Naive thymus-derived CD4-positive, alpha-beta T cell (primary cell): ENCODE results near the gene TMCO6. TPM values are rescaled to one million over a fixed set of nuclear protein-coding genes. Genes with fewer than 3 reads are reported as not detected.
"Not testable (repeated sequence)": the region's sequence is repeated elsewhere in the genome, so short reads cannot be mapped to it uniquely, and the experiment has no call there.

ENCODE experiments used
- ATAC-seq: fragments of 150-1000 bp; cut with Tn5 transposase; 2 replicates; pipeline ENCODE4 v1.10.0; 2021; ENCODE audit warnings: mild to moderate bottlenecking, moderate library complexity
- CTCF ChIA-PET: fragments of 350-600 bp; sonication (Branson Sonifier 250); formaldehyde crosslinking; loops from one replicate; lab custom pipeline; 2021; ENCODE audit warnings: antibody characterized with exemption; lab: Charles Lee
- POLR2A ChIA-PET: fragments of 350-600 bp; sonication (Branson Sonifier 250); formaldehyde crosslinking; loops from one replicate; lab custom pipeline; 2021; ENCODE audit warnings: antibody characterized with exemption, inconsistent platforms; lab: Charles Lee
- DNase-seq, 9 donors: peaks; one replicate each; pipeline versions ENCODE4 v3.0.0 to v3.0.0-alpha.2; 2020 to 2022; ENCODE audit warnings: mixed read lengths in 1 of 9
- H3K27ac ChIP-seq: one replicate; pipeline ENCODE4 v1.7.0; 2013; ENCODE audit warnings: mild to moderate bottlenecking, low read depth, low read length, moderate library complexity
- H3K27me3 ChIP-seq, 2 donors: one replicate each; pipeline ENCODE4 v1.7.0; 2013; ENCODE audit warnings: low read length in 2 of 2, mild to moderate bottlenecking in 2 of 2, moderate library complexity in 2 of 2; ENCODE audit not compliant: control insufficient read depth in 2 of 2, insufficient read depth in 2 of 2
- H3K36me3 ChIP-seq, 3 experiments: 1 replicate in 2 of 3; 2 replicates in 1 of 3; pipeline ENCODE4 v1.7.0; 2013; ENCODE audit warnings: low read length in 3 of 3, mild to moderate bottlenecking in 3 of 3, moderate library complexity in 1 of 3; ENCODE audit not compliant: insufficient read depth in 3 of 3, control insufficient read depth in 2 of 3
- H3K4me1 ChIP-seq, 2 donors: one replicate each; pipeline ENCODE4 v1.7.0; 2013; ENCODE audit warnings: low read length in 2 of 2, mild to moderate bottlenecking in 2 of 2, moderate library complexity in 1 of 2; ENCODE audit not compliant: control insufficient read depth in 2 of 2, insufficient read depth in 2 of 2
- H3K4me3 ChIP-seq: 2 replicates; pipeline ENCODE4 v1.7.0; 2013; ENCODE audit warnings: mild to moderate bottlenecking, low read length
- H3K9me3 ChIP-seq, 3 experiments: 1 replicate in 2 of 3; 2 replicates in 1 of 3; pipeline ENCODE4 v1.7.0; 2013; ENCODE audit warnings: low read length in 3 of 3; ENCODE audit not compliant: control insufficient read depth in 2 of 3
- H3K27ac Mint-ChIP-seq, 9 donors: one replicate each; pipeline ENCODE4 v1.8.0; 2020 to 2022; ENCODE audit warnings: mixed read lengths in 9 of 9, mild to moderate bottlenecking in 8 of 9, moderate library complexity in 5 of 9, inconsistent platforms in 2 of 9
- H3K27me3 Mint-ChIP-seq, 5 donors: one replicate each; pipeline ENCODE4 v1.8.0; 2021 to 2022; ENCODE audit warnings: mixed read lengths in 5 of 5, mild to moderate bottlenecking in 1 of 5
- H3K36me3 Mint-ChIP-seq, 5 donors: one replicate each; pipeline ENCODE4 v1.8.0; 2020 to 2022; ENCODE audit warnings: mixed read lengths in 5 of 5, mild to moderate bottlenecking in 3 of 5, inconsistent platforms in 1 of 5
- H3K4me1 Mint-ChIP-seq, 7 donors: one replicate each; pipeline ENCODE4 v1.8.0; 2020 to 2022; ENCODE audit warnings: mixed read lengths in 7 of 7, mild to moderate bottlenecking in 3 of 7, inconsistent platforms in 1 of 7
- H3K4me3 Mint-ChIP-seq, 10 donors: one replicate each; pipeline ENCODE4 v1.8.0; 2020 to 2022; ENCODE audit warnings: mild to moderate bottlenecking in 10 of 10, mixed read lengths in 10 of 10, moderate library complexity in 6 of 10, inconsistent platforms in 2 of 10
- H3K9me3 Mint-ChIP-seq, 11 donors: one replicate each; pipeline ENCODE4 v1.8.0; 2020 to 2022; ENCODE audit warnings: mixed read lengths in 11 of 11, mild to moderate bottlenecking in 4 of 11, inconsistent platforms in 1 of 11, moderate library complexity in 1 of 11
- intact Hi-C, 2 donors: fragments of 100-400 bp; cut with micrococcal nuclease; formaldehyde crosslinking; loops; one replicate each; pipeline ENCODE4 v1.15.1; 2023
- polyA plus RNA-seq, 2 donors: library from polyadenylated mRNA; unstranded; fragments of 300-500 nt; fragmentation: Illumina TruSeq; gene quantifications; one replicate each; pipeline ENCODE4 v1.2.3, GENCODE V29; 2021
- total RNA-seq, 6 experiments: library from RNA in 5 of 6; stranded (reverse) in 5 of 6; gene quantifications; 1 replicate in 5 of 6; 2 replicates in 1 of 6; pipeline ENCODE4 v1.2.3 and lab custom pipeline; 2021 to 2026

TMCO6 gene
- total and polyA plus RNA-seq, 7 experiments from 2014 or later = 17.1 to 55.3 (median 24.6) TPM

- H3K36me3 ChIP-seq = no peaks in the 10 kb centered on the region
- Mint-ChIP-seq H3K4me1 (peaks cover 0 to 17% (median 12%) of the 10 kb centered on the region in 7 donors), H3K27ac (no peak overlapping the region), H3K36me3 (peaks cover 0 to 6% (median 0%) of the 10 kb centered on the region in 5 donors), H3K27me3 (peaks cover 0 to 14% (median 4%) of the 10 kb centered on the region in 5 donors), H3K4me3 (no peak overlapping the region), H3K9me3 (peaks cover 0 to 1% (median 0%) of the 10 kb centered on the region in 11 donors)
- H3K4me1 ChIP-seq = no peaks in the 10 kb centered on the region
- ATAC-seq = peak; percentile 7
- H3K9me3 ChIP-seq = no peaks in the 10 kb centered on the region
- H3K27me3 ChIP-seq = no peaks in the 10 kb centered on the region
- POLR2A ChIA-PET = no interaction called here
- no peak for DNase-seq
- intact Hi-C loops = no loop called here
- CTCF ChIA-PET = no interaction called here
- no peak overlapping the region for H3K27ac ChIP-seq
- no peak overlapping the region for H3K4me3 ChIP-seq
Observed at GRCh38 chr5:140607031-140607430, 32.2 kb upstream of the TMCO6 start.

GRCh38 chr5:140608722-140609121, 30.5 kb upstream of the TMCO6 start:
- DNase-seq = no peak
- no peak for ATAC-seq
- Mint-ChIP-seq H3K9me3 (no peaks in the 10 kb centered on the region), H3K36me3 (peaks cover 0 to 6% (median 0%) of the 10 kb centered on the region in 5 donors), H3K4me3 (no peak overlapping the region), H3K4me1 (peaks cover 6 to 25% (median 18%) of the 10 kb centered on the region in 7 donors), H3K27me3 (peaks cover 6 to 17% (median 9%) of the 10 kb centered on the region in 5 donors), H3K27ac (no peak overlapping the region)
- no peaks in the 10 kb centered on the region for H3K4me1 ChIP-seq
- H3K9me3 ChIP-seq = no peaks in the 10 kb centered on the region
- POLR2A ChIA-PET = no interaction called here
- no peak overlapping the region for H3K27ac ChIP-seq
- no peak overlapping the region for H3K4me3 ChIP-seq
- H3K27me3 ChIP-seq = no peaks in the 10 kb centered on the region
- intact Hi-C loops = no loop called here
- no peaks in the 10 kb centered on the region for H3K36me3 ChIP-seq
- CTCF ChIA-PET = no interaction called here

- H3K4me3 ChIP-seq = no peak overlapping the region
- no peaks in the 10 kb centered on the region for H3K36me3 ChIP-seq
- CTCF ChIA-PET = no interaction called here
- H3K27me3 ChIP-seq = no peaks in the 10 kb centered on the region
- POLR2A ChIA-PET = no interaction called here
- no peaks in the 10 kb centered on the region for H3K9me3 ChIP-seq
- intact Hi-C loops = no loop called here
- H3K9me3 Mint-ChIP-seq = no peaks in the 10 kb centered on the region
- peaks cover 6 to 25% (median 18%) of the 10 kb centered on the region in 7 donors for H3K4me1 Mint-ChIP-seq
- H3K4me1 ChIP-seq = no peaks in the 10 kb centered on the region
- ATAC-seq = peak; percentile 59
- peaks cover 6 to 17% (median 9%) of the 10 kb centered on the region in 5 donors for H3K27me3 Mint-ChIP-seq
- no peak overlapping the region for H3K27ac ChIP-seq
- H3K4me3 Mint-ChIP-seq = no peak overlapping the region
- DNase-seq = no peak
- H3K27ac Mint-ChIP-seq = no peak overlapping the region
- peaks cover 0 to 6% (median 0%) of the 10 kb centered on the region in 5 donors for H3K36me3 Mint-ChIP-seq
Observed at GRCh38 chr5:140609126-140609525, 30.1 kb upstream of the TMCO6 start.

GRCh38 chr5:140611020-140611521, 28.2 kb upstream of the TMCO6 start:
- CTCF ChIA-PET = no interaction called here
- Histone ChIP-seq H3K27me3 (no peaks in the 10 kb centered on the region), H3K27ac (no peak overlapping the region), H3K9me3 (no peaks in the 10 kb centered on the region), H3K4me3 (no peak overlapping the region), H3K4me1 (no peaks in the 10 kb centered on the region), H3K36me3 (no peaks in the 10 kb centered on the region)
- ATAC-seq = no peak
- peaks cover 6 to 25% (median 18%) of the 10 kb centered on the region in 7 donors for H3K4me1 Mint-ChIP-seq
- H3K4me3 Mint-ChIP-seq = no peak overlapping the region
- H3K27ac Mint-ChIP-seq = no peak overlapping the region
- intact Hi-C loops = no loop called here
- no peak for DNase-seq
- H3K27me3 Mint-ChIP-seq = peaks cover 6 to 17% (median 9%) of the 10 kb centered on the region in 5 donors
- no peaks in the 10 kb centered on the region for H3K9me3 Mint-ChIP-seq
- H3K36me3 Mint-ChIP-seq = peaks cover 0 to 6% (median 0%) of the 10 kb centered on the region in 5 donors
- POLR2A ChIA-PET = no interaction called here

- H3K4me3 Mint-ChIP-seq = no peak overlapping the region
- DNase-seq = no peak
- no peak overlapping the region for H3K27ac Mint-ChIP-seq
- Histone ChIP-seq H3K27me3 (no peaks in the 10 kb centered on the region), H3K4me3 (no peak overlapping the region), H3K9me3 (no peaks in the 10 kb centered on the region), H3K4me1 (no peaks in the 10 kb centered on the region), H3K27ac (no peak overlapping the region), H3K36me3 (no peaks in the 10 kb centered on the region)
- ATAC-seq = no peak
- H3K4me1 Mint-ChIP-seq = peaks cover 0 to 4% (median 0%) of the 10 kb centered on the region in 7 donors
- peaks cover 0 to 5% (median 0%) of the 10 kb centered on the region in 11 donors for H3K9me3 Mint-ChIP-seq
- intact Hi-C loops = no loop called here
- peaks cover 0 to 52% (median 10%) of the 10 kb centered on the region in 5 donors for H3K27me3 Mint-ChIP-seq
- no peaks in the 10 kb centered on the region for H3K36me3 Mint-ChIP-seq
- POLR2A ChIA-PET = interaction anchor here (0.6 to 1.0 kb wide), 2 partner anchors 26 to 77 kb away, joined by 3 read pairs; no protein-coding TSS in a partner anchor
- CTCF ChIA-PET = interaction anchor here (0.6 to 1.2 kb wide), 2 partner anchors 13 to 104 kb away, joined by 3 to 5 read pairs; no protein-coding TSS in a partner anchor
Observed at GRCh38 chr5:140622301-140622700, 16.9 kb upstream of the TMCO6 start.

GRCh38 chr5:140623061-140623460, 16.2 kb upstream of the TMCO6 start:
- H3K4me3 Mint-ChIP-seq, H3K4me1 Mint-ChIP-seq, H3K4me1 ChIP-seq, H3K27me3 ChIP-seq, H3K9me3 ChIP-seq, H3K36me3 Mint-ChIP-seq, DNase-seq, ATAC-seq, H3K27ac ChIP-seq, H3K4me3 ChIP-seq, H3K9me3 Mint-ChIP-seq, H3K36me3 ChIP-seq, intact Hi-C loops, CTCF ChIA-PET, H3K27ac Mint-ChIP-seq: not testable (repeated sequence)
- H3K27me3 Mint-ChIP-seq = peaks cover 0 to 45% (median 12%) of the 10 kb centered on the region in 5 donors
- POLR2A ChIA-PET = interaction anchor here (0.6 kb wide), 1 partner anchor 78 kb away, joined by 3 read pairs; no protein-coding TSS in a partner anchor

GRCh38 chr5:140624886-140625285, 14.4 kb upstream of the TMCO6 start:
- POLR2A ChIA-PET, CTCF ChIA-PET, H3K4me3 Mint-ChIP-seq: not testable (repeated sequence)

More at GRCh38 chr5:140624886-140625285, 14.4 kb upstream of the TMCO6 start:
- H3K4me3 ChIP-seq, H3K36me3 Mint-ChIP-seq, H3K4me1 ChIP-seq, H3K4me1 Mint-ChIP-seq, intact Hi-C loops, ATAC-seq, H3K27me3 ChIP-seq, DNase-seq, H3K9me3 ChIP-seq, H3K36me3 ChIP-seq, H3K27ac Mint-ChIP-seq, H3K27ac ChIP-seq: not testable (repeated sequence)
- Mint-ChIP-seq H3K27me3 (peaks cover 0 to 31% (median 6%) of the 10 kb centered on the region in 5 donors), H3K9me3 (peaks cover 0 to 11% (median 0%) of the 10 kb centered on the region in 11 donors)
